ENCODE measurements around the gene GAPDHS. TPM values are rescaled to one million over a fixed set of nuclear protein-coding genes. Genes with fewer than 3 reads are reported as not detected.

GAPDHS gene
- total and polyA plus RNA-seq, 7 experiments from 2014 or later = not detected

DNA sequence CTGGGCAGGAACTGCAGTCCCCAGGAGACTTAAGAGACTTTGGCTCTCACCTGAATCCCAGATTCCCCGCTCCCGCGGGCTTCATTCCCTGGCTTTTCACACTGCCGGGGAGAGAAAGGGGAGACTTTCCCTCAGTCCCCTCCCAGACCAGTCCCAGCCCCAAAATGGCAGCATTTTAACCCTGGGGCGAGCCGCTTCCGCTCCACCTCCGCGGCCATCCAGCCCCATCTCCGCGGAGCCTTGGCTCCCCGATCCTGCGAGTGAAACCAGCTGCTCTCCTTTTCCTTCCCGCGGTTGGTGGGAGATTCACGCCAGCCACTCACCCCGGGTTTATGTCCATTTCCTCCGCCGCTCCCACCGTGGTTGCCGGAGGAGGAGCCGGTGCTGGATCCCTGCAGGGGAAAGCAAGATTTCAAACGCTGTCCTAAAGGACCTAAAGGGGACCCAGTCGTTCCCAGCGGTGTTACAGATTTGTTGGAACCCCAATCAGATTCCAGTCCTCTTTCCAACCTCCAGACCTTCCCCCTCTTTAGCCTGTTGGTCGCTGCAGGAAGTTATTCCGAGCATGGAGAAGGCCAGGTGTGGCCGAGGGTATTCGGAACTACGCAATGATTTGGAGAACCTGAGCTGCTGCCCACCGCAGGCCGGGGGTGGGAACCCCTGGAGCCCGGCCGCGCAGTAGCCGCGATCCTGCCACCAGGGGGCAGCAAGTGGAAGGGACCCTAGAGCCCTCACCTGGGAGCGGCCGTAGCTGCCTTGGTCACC lies 23.2 kb upstream of the GAPDHS start:
- Mint-ChIP-seq H3K27ac (peak overlapping the region in 3 of 9 donors; percentile 20 to 61 (median 46)), H3K4me1 (peaks cover 9 to 21% (median 14%) of the 10 kb centered on the region in 7 donors), H3K27me3 (peaks cover 0 to 70% (median 14%) of the 10 kb centered on the region in 5 donors), H3K36me3 (no peaks in the 10 kb centered on the region), H3K9me3 (no peaks in the 10 kb centered on the region), H3K4me3 (peak overlapping the region; percentile 28 to 84 (median 76))
- Histone ChIP-seq H3K9me3 (ENCODE audit: control insufficient read depth in 2 of 3, low read length in 3 of 3) (no peaks in the 10 kb centered on the region), H3K4me1 (ENCODE audit: control insufficient read depth in 2 of 2, insufficient read depth in 2 of 2, low read length in 2 of 2) (peaks cover 12 to 17% of the 10 kb centered on the region in 2 donors), H3K27me3 (ENCODE audit: control insufficient read depth in 2 of 2, insufficient read depth in 2 of 2, low read length in 2 of 2) (peaks cover 0 to 4% of the 10 kb centered on the region in 2 donors), H3K27ac (ENCODE audit: low read depth, low read length) (no peak overlapping the region), H3K36me3 (ENCODE audit: control insufficient read depth in 2 of 3, insufficient read depth in 3 of 3, low read length in 3 of 3) (no peaks in the 10 kb centered on the region), H3K4me3 (ENCODE audit: low read length) (peak overlapping the region; percentile 53)
- peak; percentile 83 for ATAC-seq
- CTCF ChIA-PET = interaction anchor here (0.5 to 2.0 kb wide), 9 partner anchors 10 to 309 kb away, joined by 3 to 7 read pairs (median 4); no protein-coding TSS in a partner anchor
- intact Hi-C loops (cut with micrococcal nuclease) = loop anchor here (1.0 kb wide), 2 partner anchors 82 to 207 kb away; no protein-coding TSS in a partner anchor
- DNase-seq = peak; percentile 34 to 80 (median 58)
- POLR2A ChIA-PET = interaction anchor here (0.6 kb wide), 1 partner anchor 140 kb away, joined by 5 read pairs; no protein-coding TSS in a partner anchor

DNA sequence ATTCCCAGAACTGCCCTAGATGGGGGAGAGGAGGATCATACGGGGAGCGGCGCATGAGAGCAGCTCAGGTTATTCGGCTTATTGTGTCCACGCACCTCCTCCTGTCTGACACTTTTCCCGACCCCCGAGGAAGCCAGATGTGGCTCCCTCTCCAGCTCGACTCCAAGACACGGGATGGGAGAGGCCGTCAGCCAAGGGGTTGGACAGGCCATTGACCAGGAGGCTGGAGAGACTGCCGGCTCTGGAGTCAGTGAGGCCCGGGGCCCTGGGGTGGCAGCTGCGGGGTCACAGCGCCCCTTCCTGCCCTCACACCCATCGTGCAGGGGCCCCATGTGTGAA lies 22.7 kb upstream of the GAPDHS start:
- peaks cover 0 to 65% (median 14%) of the 10 kb centered on the region in 5 donors for H3K27me3 Mint-ChIP-seq
- Histone ChIP-seq H3K27me3 (ENCODE audit: control insufficient read depth in 2 of 2, insufficient read depth in 2 of 2, low read length in 2 of 2) (peaks cover 0 to 4% of the 10 kb centered on the region in 2 donors), H3K36me3 (ENCODE audit: control insufficient read depth in 2 of 3, insufficient read depth in 3 of 3, low read length in 3 of 3) (no peaks in the 10 kb centered on the region), H3K27ac (ENCODE audit: low read depth, low read length) (no peak overlapping the region), H3K4me1 (ENCODE audit: control insufficient read depth in 2 of 2, insufficient read depth in 2 of 2, low read length in 2 of 2) (peaks cover 12 to 17% of the 10 kb centered on the region in 2 donors), H3K9me3 (ENCODE audit: control insufficient read depth in 2 of 3, low read length in 3 of 3) (no peaks in the 10 kb centered on the region), H3K4me3 (ENCODE audit: low read length) (peak overlapping the region; percentile 53)
- H3K36me3 Mint-ChIP-seq = no peaks in the 10 kb centered on the region
- no peak overlapping the region for H3K27ac Mint-ChIP-seq
- DNase-seq (no peak), ATAC-seq (no peak)
- peak overlapping the region in 8 of 10 donors; percentile 28 to 84 (median 76) for H3K4me3 Mint-ChIP-seq
- intact Hi-C loops (cut with micrococcal nuclease) = loop anchor here (1.0 kb wide), 2 partner anchors 82 to 207 kb away; no protein-coding TSS in a partner anchor
- H3K4me1 Mint-ChIP-seq = peaks cover 9 to 21% (median 14%) of the 10 kb centered on the region in 7 donors
- ChIA-PET POLR2A (interaction anchor here (0.6 kb wide), 1 partner anchor 140 kb away, joined by 5 read pairs; no protein-coding TSS in a partner anchor), CTCF (interaction anchor here (0.5 to 2.0 kb wide), 8 partner anchors 10 to 308 kb away, joined by 3 to 7 read pairs (median 4); no protein-coding TSS in a partner anchor)
- no peaks in the 10 kb centered on the region for H3K9me3 Mint-ChIP-seq

DNA sequence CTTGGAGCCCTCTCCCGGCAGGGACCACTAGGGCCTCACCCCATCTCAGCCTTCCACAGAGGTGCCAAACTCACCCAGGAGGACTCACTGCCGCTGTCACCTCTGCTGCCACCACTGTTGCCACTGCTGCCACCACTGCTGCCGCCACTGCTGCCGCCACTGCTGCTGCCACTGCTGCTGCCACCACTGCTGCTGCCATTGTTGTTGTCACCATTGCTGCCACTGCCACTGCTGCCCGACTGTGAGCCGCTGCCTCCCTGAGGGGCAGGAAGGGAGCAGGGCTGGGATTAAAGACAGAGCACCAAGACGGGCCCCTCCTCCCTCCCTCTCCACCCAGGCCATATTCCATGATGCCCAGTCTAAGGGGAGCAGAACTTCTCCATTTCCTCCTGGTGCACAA lies 21.9 kb upstream of the GAPDHS start:
- Histone ChIP-seq H3K4me1 (ENCODE audit: control insufficient read depth in 2 of 2, insufficient read depth in 2 of 2, low read length in 2 of 2) (peaks cover 12 to 17% of the 10 kb centered on the region in 2 donors), H3K4me3 (ENCODE audit: low read length) (no peak overlapping the region), H3K27me3 (ENCODE audit: control insufficient read depth in 2 of 2, insufficient read depth in 2 of 2, low read length in 2 of 2) (peaks cover 0 to 4% of the 10 kb centered on the region in 2 donors), H3K27ac (ENCODE audit: low read depth, low read length) (no peak overlapping the region), H3K36me3 (ENCODE audit: control insufficient read depth in 2 of 3, insufficient read depth in 3 of 3, low read length in 3 of 3) (no peaks in the 10 kb centered on the region), H3K9me3 (ENCODE audit: control insufficient read depth in 2 of 3, low read length in 3 of 3) (no peaks in the 10 kb centered on the region)
- intact Hi-C loops (cut with micrococcal nuclease) = no loop called here
- peaks cover 9 to 21% (median 15%) of the 10 kb centered on the region in 7 donors for H3K4me1 Mint-ChIP-seq
- peaks cover 0 to 64% (median 14%) of the 10 kb centered on the region in 5 donors for H3K27me3 Mint-ChIP-seq
- DNase-seq (no peak), ATAC-seq (no peak)
- H3K9me3 Mint-ChIP-seq = no peaks in the 10 kb centered on the region
- peak overlapping the region in 1 of 10 donors; percentile 25 for H3K4me3 Mint-ChIP-seq
- ChIA-PET POLR2A (no interaction called here), CTCF (interaction anchor here (0.5 to 2.0 kb wide), 5 partner anchors 9 to 191 kb away, joined by 4 to 7 read pairs (median 6); no protein-coding TSS in a partner anchor)
- H3K36me3 Mint-ChIP-seq = no peaks in the 10 kb centered on the region
- no peak overlapping the region for H3K27ac Mint-ChIP-seq

DNA sequence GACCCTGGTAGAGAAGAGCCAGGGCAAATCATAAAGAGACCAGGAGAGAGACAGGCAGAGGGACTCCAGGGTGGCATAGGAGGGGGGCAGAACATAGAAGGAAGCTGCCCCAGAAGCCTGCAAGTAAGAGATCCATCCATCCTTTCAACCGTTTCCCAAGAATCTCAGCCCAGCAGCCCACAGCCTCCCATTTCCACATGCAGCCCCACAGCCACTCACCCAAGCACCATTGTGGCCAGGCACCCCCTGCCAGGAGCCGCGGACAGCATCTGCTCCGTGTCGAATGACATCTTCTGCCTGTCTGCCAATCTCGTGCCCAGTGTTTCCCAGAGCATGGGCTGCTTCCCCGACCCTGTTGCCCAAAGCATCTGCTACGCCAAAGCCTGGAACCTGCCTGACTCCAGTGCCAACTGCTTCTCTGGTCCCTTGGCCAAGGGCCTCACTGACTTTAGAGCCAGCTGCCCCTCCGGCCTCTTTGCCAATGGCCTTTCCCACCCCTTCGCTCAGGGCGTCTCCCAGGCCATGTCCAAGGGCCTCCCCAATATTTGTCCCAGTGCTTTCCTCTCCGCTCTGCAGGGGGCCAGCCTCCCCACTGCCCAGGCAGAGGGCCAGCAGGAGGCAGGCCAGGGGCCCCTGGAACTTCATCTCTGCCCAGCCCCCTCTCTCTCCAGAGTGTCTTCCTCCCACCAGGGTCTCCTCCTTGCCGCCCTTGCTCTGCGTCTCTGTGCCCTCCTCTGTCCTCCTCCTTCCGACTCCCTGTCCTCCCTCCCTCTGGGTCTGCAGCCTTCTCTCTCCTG lies 20.2 kb upstream of the GAPDHS start:
- peaks cover 0 to 4% of the 10 kb centered on the region in 2 donors for H3K27me3 ChIP-seq (ENCODE audit: control insufficient read depth in 2 of 2, insufficient read depth in 2 of 2, low read length in 2 of 2)
- no peak for DNase-seq
- Mint-ChIP-seq H3K9me3 (no peaks in the 10 kb centered on the region), H3K4me1 (peaks cover 9 to 21% (median 15%) of the 10 kb centered on the region in 7 donors), H3K27me3 (peaks cover 0 to 56% (median 22%) of the 10 kb centered on the region in 5 donors), H3K4me3 (no peak overlapping the region), H3K36me3 (no peaks in the 10 kb centered on the region), H3K27ac (no peak overlapping the region)
- peaks cover 12 to 17% of the 10 kb centered on the region in 2 donors for H3K4me1 ChIP-seq (ENCODE audit: control insufficient read depth in 2 of 2, insufficient read depth in 2 of 2, low read length in 2 of 2)
- no peaks in the 10 kb centered on the region for H3K9me3 ChIP-seq (ENCODE audit: control insufficient read depth in 2 of 3, low read length in 3 of 3)
- ChIA-PET POLR2A (no interaction called here), CTCF (no interaction called here)
- H3K36me3 ChIP-seq (ENCODE audit: control insufficient read depth in 2 of 3, insufficient read depth in 3 of 3, low read length in 3 of 3) = no peaks in the 10 kb centered on the region
- intact Hi-C loops (cut with micrococcal nuclease) = no loop called here
- no peak overlapping the region for H3K4me3 ChIP-seq (ENCODE audit: low read length)
- H3K27ac ChIP-seq (ENCODE audit: low read depth, low read length) = no peak overlapping the region
- ATAC-seq = no peak

DNA sequence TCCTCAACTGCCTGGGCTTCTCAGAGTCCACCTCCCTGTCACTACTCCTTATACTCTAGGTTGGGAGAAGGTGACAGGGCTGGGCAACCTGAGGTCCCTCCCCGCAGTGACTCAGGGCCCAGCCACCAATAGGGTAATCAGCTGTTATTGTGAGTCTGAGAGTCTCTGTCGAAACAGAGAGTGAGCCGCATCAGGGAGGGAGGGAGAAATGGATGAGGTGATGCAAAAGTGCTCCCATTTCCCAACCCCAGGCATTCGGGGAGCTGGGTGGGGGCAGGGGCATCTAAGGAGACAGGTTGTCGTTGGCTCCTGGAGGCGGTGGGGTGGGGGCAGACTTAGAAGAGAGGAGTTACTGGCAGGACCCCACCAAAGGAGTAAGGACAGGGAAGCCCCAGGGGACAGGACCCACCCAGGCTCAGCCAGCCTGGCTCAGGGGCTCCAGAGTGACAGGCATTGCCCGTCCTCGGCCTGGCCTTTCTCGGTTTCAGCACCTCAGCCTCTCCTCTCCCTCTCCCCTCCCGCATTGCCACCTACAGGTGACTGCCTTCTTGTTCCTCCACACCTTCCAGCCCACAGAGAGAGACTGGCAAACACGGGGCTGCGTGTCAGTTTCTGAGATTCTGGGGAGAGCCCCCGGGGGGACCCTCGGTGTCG lies 19.5 kb upstream of the GAPDHS start, which contains the start of gene DMKN:
TSS of gene DMKN (minus strand) at position 22 of the 654 bp plus-strand sequence. CDS start 174 bp downstream, outside the sequence.
- ATAC-seq = no peak
- H3K9me3 ChIP-seq (ENCODE audit: control insufficient read depth in 2 of 3, low read length in 3 of 3) = no peaks in the 10 kb centered on the region
- DNase-seq = no peak
- no peak within 1 kb of the TSS for H3K27ac ChIP-seq (ENCODE audit: low read depth, low read length)
- H3K4me1 Mint-ChIP-seq = peaks cover 9 to 18% (median 14%) of the 10 kb centered on the region in 7 donors
- H3K27me3 Mint-ChIP-seq = peaks cover 0 to 52% (median 22%) of the 10 kb centered on the region in 5 donors
- CTCF ChIA-PET = no interaction called here
- peaks cover 12 to 17% of the 10 kb centered on the region in 2 donors for H3K4me1 ChIP-seq (ENCODE audit: control insufficient read depth in 2 of 2, insufficient read depth in 2 of 2, low read length in 2 of 2)
- POLR2A ChIA-PET = no interaction called here
- H3K36me3 ChIP-seq (ENCODE audit: control insufficient read depth in 2 of 3, insufficient read depth in 3 of 3, low read length in 3 of 3) = no peaks in the 10 kb centered on the region
- intact Hi-C loops (cut with micrococcal nuclease) = no loop called here
- no peak within 1 kb of the TSS for H3K4me3 ChIP-seq (ENCODE audit: low read length)
- H3K36me3 Mint-ChIP-seq = no peaks in the 10 kb centered on the region
- H3K4me3 Mint-ChIP-seq = no peak within 1 kb of the TSS
- no peaks in the 10 kb centered on the region for H3K9me3 Mint-ChIP-seq
- H3K27ac Mint-ChIP-seq = no peak within 1 kb of the TSS
- H3K27me3 ChIP-seq (ENCODE audit: control insufficient read depth in 2 of 2, insufficient read depth in 2 of 2, low read length in 2 of 2) = peaks cover 0 to 4% of the 10 kb centered on the region in 2 donors

DNA sequence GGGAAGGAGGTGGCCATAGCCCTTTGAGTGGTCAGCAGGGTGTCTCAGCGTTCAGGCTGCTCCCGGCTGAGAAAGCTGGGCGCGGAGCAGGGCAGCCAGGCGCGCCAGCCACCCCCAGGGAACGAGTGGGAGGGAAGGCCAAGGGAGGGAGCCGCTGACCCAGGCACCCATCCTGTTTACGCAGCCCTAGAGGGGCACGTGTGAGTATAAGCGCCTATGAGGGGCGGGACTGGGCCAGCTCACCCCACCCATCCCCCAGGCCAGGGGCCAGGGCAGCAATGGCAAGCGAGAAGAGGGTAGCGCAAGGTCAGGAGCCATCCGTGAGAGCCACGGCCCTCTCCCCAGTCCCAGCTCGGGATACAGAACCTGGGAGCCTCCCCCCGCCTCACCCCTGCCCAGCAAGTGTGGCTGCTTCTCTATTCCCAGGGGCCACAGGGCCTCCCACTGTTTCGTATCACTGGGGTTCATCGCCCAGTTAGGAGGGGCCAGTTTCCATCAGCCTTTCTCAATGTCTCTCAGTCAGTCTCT lies 18.9 kb upstream of the GAPDHS start:
- Histone ChIP-seq H3K27ac (ENCODE audit: low read depth, low read length) (no peak overlapping the region), H3K4me3 (ENCODE audit: low read length) (no peak overlapping the region), H3K36me3 (ENCODE audit: control insufficient read depth in 2 of 3, insufficient read depth in 3 of 3, low read length in 3 of 3) (no peaks in the 10 kb centered on the region), H3K4me1 (ENCODE audit: control insufficient read depth in 2 of 2, insufficient read depth in 2 of 2, low read length in 2 of 2) (peaks cover 10 to 15% of the 10 kb centered on the region in 2 donors), H3K27me3 (ENCODE audit: control insufficient read depth in 2 of 2, insufficient read depth in 2 of 2, low read length in 2 of 2) (peaks cover 0 to 4% of the 10 kb centered on the region in 2 donors), H3K9me3 (ENCODE audit: control insufficient read depth in 2 of 3, low read length in 3 of 3) (no peaks in the 10 kb centered on the region)
- Mint-ChIP-seq H3K9me3 (no peaks in the 10 kb centered on the region), H3K4me3 (no peak overlapping the region), H3K27ac (no peak overlapping the region), H3K4me1 (peaks cover 7 to 13% (median 11%) of the 10 kb centered on the region in 7 donors), H3K27me3 (peaks cover 0 to 46% (median 22%) of the 10 kb centered on the region in 5 donors), H3K36me3 (no peaks in the 10 kb centered on the region)
- POLR2A ChIA-PET = no interaction called here
- ATAC-seq (no peak), DNase-seq (no peak)
- CTCF ChIA-PET = no interaction called here
- intact Hi-C loops (cut with micrococcal nuclease) = no loop called here

Data from naive thymus-derived CD4-positive, alpha-beta T cell (primary cell).